HepG2 (cell line): ENCODE measurements around the gene DSG2. TPM values are rescaled to one million over a fixed set of nuclear protein-coding genes. Genes with fewer than 3 reads are reported as not detected.

ENCODE experiments used
- AGO2 ChIP-seq: fragments of 200-400 bp; formaldehyde crosslinking; optimal IDR thresholded peaks from 2 replicates; pipeline ENCODE3; 2017; ENCODE audit warnings: mild to moderate bottlenecking, low read depth, low read length, moderate library complexity
- ARNT ChIP-seq: fragments of 450-650 bp; IDR thresholded peaks from 2 replicates; pipeline ENCODE4 v1.6.1; 2017
- GTF2F1 ChIP-seq: fragments of 150-350 bp; IDR thresholded peaks from 2 replicates; pipeline ENCODE4 v1.6.1; 2014; ENCODE audit warnings: low read length
- JARID2 ChIP-seq: sonication (generic); formaldehyde crosslinking; IDR thresholded peaks from 2 replicates; pipeline ENCODE4 v1.8.1; 2023; ENCODE audit warnings: missing genetic modification reagents, inconsistent platforms; ENCODE audit not compliant: insufficient replicate concordance
- MAFF ChIP-seq: IDR thresholded peaks from 2 replicates; pipeline ENCODE4 v1.6.1; 2011; ENCODE audit warnings: low read depth, low read length, improper control_type of control experiment
- MEIS1 ChIP-seq: sonication (generic); formaldehyde crosslinking; IDR thresholded peaks from 2 replicates; pipeline ENCODE4 v1.9.0; 2021; ENCODE audit warnings: mild to moderate bottlenecking, missing genetic modification reagents, moderate library complexity, borderline replicate concordance
- RELA ChIP-seq: sonication (generic); formaldehyde crosslinking; IDR thresholded peaks from 2 replicates; pipeline ENCODE4 v1.4.0; 2020; ENCODE audit warnings: missing genetic modification reagents
- RXRB ChIP-seq: IDR thresholded peaks from 2 replicates; pipeline ENCODE4 v1.6.1; 2016; ENCODE audit warnings: borderline replicate concordance, missing genetic modification reagents, missing compliant biosample characterization
- ZFAT ChIP-seq: sonication (generic); formaldehyde crosslinking; conservative IDR thresholded peaks from 2 replicates; pipeline ENCODE4 v1.8.1; 2023; ENCODE audit warnings: missing genetic modification reagents, inconsistent platforms
- ZMAT3 ChIP-seq: sonication (generic); formaldehyde crosslinking; conservative IDR thresholded peaks from 2 replicates; pipeline ENCODE4 v1.7.0; 2021; ENCODE audit warnings: missing genetic modification reagents
- polyA plus RNA-seq, 8 experiments: library from polyadenylated mRNA; depleted of rRNA in 3 of 8; stranded (reverse) in 7 of 8; unstranded in 1 of 8; fragments of >200 nt; fragmentation: Illumina TruSeq in 4 of 8; extraction: Trizol in 4 of 8; gene quantifications; 2 replicates each; pipeline versions ENCODE4 v1.2.1 to v1.2.3, GENCODE V29; 2011 to 2016; ENCODE audit warnings: low read depth in 4 of 8, missing spikeins in 1 of 8, mixed read lengths in 1 of 8; ENCODE audit not compliant: insufficient read depth in 1 of 8
- total RNA-seq, 5 experiments: library from RNA; depleted of rRNA; stranded (reverse); fragments of >200 nt; fragmentation: Illumina TruSeq; extraction: Trizol; gene quantifications; 2 replicates each; pipeline ENCODE4 v1.2.3, GENCODE V29; 2016; ENCODE audit warnings: low read depth in 1 of 5
- TF ChIP-seq, protein P1 (sequence below): sonication (generic); formaldehyde crosslinking; IDR thresholded peaks from 2 replicates; pipeline ENCODE4 v1.4.0; 2020; ENCODE audit warnings: mild to moderate bottlenecking, missing genetic modification reagents
- TF ChIP-seq, protein P2 (sequence below): sonication (generic); formaldehyde crosslinking; IDR thresholded peaks from 2 replicates; pipeline ENCODE4 v1.8.0; 2022; ENCODE audit warnings: mild to moderate bottlenecking, missing genetic modification reagents; ENCODE audit not compliant: insufficient replicate concordance
- TF ChIP-seq, protein P3 (sequence below): IDR thresholded peaks from 2 replicates; pipeline ENCODE4 v1.6.1; 2012; ENCODE audit warnings: low read length, improper control_type of control experiment
- TF ChIP-seq, protein P4 (sequence below): sonication (generic); formaldehyde crosslinking; IDR thresholded peaks from 2 replicates; pipeline ENCODE4 v1.5.1; 2020; ENCODE audit warnings: mild to moderate bottlenecking, moderate library complexity, missing genetic modification reagents

Gene DSG2
- total and polyA plus RNA-seq, 2 of the 13 experiments (the other 11 are each of a cell fraction or from before 2014, with no cell fraction given): 23.3 to 66.7 TPM

DNA sequence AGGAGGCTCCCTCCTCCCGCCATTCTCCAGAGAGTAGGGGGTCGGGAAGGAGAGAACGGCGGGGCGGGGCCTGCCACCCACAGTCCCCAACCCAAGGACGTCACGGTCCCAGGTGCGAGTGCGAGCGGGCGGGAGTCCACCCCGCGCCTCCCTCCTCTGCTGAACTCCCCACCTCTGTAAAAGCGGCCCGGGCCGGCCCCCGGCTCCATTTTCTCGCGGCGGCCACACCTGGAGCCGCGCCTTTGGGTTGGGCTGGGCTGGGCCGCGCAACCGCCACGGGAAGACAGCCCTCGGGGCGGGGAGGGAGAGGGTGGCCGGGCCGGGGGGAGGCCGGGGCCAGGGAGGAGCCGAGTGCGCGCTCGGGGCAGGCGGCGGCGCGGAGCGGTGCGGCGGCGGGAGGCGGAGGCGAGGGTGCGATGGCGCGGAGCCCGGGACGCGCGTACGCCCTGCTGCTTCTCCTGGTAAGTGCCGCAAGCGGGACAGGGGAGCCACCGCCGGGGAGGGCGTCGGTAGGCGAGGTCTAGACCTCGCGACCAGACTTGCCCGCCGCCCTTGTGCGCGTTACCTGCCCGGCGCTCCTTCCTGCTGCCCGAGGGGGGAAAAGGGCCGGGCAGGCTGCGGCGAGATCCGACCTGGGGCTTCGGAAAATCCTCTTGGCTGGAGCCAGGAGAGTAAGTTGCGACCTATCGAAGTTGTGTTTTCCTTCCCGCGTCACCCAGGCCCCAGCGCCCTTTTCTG is at the start of gene DSG2 (continued):
- TF ChIP-seq AGO2: peak; percentile 58
- TF ChIP-seq JARID2 (CRISPR knock-in tag): no peak
- no peak for TF ChIP-seq RELA (CRISPR knock-in tag)
- TF ChIP-seq, protein P1, sequence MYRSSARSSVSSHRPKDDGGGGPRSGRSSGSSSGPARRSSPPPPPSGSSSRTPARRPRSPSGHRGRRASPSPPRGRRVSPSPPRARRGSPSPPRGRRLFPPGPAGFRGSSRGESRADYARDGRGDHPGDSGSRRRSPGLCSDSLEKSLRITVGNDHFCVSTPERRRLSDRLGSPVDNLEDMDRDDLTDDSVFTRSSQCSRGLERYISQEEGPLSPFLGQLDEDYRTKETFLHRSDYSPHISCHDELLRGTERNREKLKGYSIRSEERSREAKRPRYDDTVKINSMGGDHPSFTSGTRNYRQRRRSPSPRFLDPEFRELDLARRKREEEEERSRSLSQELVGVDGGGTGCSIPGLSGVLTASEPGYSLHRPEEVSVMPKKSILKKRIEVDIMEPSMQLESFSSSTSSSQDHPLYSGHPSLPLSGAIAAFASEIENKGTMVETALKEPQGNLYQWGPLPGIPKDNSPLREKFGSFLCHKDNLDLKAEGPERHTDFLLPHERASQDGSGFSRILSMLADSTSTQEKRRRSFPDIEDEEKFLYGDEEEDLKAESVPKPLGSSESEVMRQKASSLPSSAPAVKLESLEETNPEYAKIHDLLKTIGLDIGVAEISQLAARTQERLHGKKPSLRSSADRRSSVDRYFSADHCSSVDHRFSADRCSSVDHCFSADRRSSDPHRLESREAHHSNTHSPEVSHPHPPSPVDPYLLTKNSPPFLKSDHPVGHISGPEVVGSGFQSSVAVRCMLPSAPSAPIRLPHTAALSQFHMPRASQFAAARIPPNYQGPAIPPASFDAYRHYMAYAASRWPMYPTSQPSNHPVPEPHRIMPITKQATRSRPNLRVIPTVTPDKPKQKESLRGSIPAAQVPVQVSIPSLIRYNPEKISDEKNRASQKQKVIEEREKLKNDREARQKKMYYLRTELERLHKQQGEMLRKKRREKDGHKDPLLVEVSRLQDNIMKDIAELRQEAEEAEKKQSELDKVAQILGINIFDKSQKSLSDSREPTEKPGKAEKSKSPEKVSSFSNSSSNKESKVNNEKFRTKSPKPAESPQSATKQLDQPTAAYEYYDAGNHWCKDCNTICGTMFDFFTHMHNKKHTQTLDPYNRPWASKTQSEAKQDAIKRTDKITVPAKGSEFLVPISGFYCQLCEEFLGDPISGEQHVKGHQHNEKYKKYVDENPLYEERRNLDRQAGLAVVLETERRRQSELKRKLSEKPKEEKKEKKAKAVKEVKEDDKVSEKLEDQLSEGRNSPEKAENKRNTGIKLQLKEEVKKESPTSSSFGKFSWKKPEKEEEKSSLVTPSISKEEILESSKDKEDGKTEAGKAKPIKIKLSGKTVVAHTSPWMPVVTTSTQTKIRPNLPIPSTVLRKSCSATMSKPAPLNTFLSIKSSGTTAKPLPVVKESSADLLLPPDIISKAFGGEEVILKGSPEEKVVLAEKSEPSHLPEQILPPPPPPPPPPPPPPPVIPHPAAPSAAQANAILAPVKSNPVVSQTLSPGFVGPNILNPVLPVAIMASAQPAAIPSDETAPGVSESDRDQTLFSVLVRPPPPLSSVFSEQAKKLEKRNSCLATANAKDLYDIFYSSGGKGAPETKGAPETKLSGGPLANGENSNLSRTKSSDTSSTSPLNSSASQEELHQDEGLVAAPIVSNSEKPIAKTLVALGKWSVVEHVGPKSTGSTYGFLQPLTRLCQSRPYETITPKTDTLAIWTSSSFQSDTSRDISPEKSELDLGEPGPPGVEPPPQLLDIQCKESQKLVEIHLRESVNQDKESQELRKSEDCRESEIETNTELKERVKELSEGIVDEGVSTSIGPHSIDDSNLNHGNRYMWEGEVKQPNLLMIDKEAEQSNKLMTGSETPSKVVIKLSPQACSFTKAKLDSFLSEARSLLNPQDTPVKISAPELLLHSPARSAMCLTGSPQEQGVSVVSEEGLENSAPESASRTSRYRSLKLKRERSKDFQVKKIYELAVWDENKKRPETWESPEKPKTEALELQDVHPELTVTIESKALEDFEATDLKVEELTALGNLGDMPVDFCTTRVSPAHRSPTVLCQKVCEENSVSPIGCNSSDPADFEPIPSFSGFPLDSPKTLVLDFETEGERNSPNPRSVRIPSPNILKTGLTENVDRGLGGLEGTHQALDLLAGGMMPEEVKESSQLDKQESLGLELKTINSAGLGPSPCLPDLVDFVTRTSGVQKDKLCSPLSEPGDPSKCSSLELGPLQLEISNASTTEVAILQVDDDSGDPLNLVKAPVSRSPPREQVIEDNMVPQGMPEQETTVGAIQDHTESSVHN (CRISPR knock-in tag): no peak
- TF ChIP-seq, protein P2, sequence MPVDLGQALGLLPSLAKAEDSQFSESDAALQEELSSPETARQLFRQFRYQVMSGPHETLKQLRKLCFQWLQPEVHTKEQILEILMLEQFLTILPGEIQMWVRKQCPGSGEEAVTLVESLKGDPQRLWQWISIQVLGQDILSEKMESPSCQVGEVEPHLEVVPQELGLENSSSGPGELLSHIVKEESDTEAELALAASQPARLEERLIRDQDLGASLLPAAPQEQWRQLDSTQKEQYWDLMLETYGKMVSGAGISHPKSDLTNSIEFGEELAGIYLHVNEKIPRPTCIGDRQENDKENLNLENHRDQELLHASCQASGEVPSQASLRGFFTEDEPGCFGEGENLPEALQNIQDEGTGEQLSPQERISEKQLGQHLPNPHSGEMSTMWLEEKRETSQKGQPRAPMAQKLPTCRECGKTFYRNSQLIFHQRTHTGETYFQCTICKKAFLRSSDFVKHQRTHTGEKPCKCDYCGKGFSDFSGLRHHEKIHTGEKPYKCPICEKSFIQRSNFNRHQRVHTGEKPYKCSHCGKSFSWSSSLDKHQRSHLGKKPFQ: peak; percentile 69
- no peak for TF ChIP-seq MAFF
- TF ChIP-seq, protein P3, sequence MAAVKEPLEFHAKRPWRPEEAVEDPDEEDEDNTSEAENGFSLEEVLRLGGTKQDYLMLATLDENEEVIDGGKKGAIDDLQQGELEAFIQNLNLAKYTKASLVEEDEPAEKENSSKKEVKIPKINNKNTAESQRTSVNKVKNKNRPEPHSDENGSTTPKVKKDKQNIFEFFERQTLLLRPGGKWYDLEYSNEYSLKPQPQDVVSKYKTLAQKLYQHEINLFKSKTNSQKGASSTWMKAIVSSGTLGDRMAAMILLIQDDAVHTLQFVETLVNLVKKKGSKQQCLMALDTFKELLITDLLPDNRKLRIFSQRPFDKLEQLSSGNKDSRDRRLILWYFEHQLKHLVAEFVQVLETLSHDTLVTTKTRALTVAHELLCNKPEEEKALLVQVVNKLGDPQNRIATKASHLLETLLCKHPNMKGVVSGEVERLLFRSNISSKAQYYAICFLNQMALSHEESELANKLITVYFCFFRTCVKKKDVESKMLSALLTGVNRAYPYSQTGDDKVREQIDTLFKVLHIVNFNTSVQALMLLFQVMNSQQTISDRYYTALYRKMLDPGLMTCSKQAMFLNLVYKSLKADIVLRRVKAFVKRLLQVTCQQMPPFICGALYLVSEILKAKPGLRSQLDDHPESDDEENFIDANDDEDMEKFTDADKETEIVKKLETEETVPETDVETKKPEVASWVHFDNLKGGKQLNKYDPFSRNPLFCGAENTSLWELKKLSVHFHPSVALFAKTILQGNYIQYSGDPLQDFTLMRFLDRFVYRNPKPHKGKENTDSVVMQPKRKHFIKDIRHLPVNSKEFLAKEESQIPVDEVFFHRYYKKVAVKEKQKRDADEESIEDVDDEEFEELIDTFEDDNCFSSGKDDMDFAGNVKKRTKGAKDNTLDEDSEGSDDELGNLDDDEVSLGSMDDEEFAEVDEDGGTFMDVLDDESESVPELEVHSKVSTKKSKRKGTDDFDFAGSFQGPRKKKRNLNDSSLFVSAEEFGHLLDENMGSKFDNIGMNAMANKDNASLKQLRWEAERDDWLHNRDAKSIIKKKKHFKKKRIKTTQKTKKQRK: no peak
- TF ChIP-seq RXRB (CRISPR knock-in tag): no peak
- TF ChIP-seq ZMAT3: no peak
- TF ChIP-seq, protein P4, sequence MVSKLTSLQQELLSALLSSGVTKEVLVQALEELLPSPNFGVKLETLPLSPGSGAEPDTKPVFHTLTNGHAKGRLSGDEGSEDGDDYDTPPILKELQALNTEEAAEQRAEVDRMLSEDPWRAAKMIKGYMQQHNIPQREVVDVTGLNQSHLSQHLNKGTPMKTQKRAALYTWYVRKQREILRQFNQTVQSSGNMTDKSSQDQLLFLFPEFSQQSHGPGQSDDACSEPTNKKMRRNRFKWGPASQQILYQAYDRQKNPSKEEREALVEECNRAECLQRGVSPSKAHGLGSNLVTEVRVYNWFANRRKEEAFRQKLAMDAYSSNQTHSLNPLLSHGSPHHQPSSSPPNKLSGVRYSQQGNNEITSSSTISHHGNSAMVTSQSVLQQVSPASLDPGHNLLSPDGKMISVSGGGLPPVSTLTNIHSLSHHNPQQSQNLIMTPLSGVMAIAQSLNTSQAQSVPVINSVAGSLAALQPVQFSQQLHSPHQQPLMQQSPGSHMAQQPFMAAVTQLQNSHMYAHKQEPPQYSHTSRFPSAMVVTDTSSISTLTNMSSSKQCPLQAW (CRISPR knock-in tag): peak; percentile 52; the same call in 1 of the 2 replicates
- no peak for TF ChIP-seq ARNT
- no peak; the same call in 1 of the 2 replicates for TF ChIP-seq MEIS1
- TF ChIP-seq ZFAT: no peak
- TF ChIP-seq GTF2F1: no peak
